HG03378 (cell line): ENCODE data around the gene TAF3.
"Not testable (repeated sequence)": the region's sequence is repeated elsewhere in the genome, so short reads cannot be mapped to it uniquely, and the experiment has no call there.

Experiments used
- ATAC-seq: cut with Tn5 transposase; IDR thresholded peaks from one replicate; pipeline ENCODE4 v1.9.1; 2021; ENCODE audit warnings: mild to moderate bottlenecking, moderate library complexity; ENCODE audit not compliant: unreplicated experiment

TAF3 gene

GRCh38 chr10:8026349-8027259 lies 208.3 kb downstream of the TAF3 start:
- ATAC-seq, result no peak

GRCh38 chr10:8031211-8031610 lies 212.9 kb downstream of the TAF3 start:
- ATAC-seq, result not testable (repeated sequence)

- ATAC-seq, result no peak
These were observed 214.3 kb downstream of the TAF3 start for GRCh38 chr10:8032558-8032957.

- no peak for ATAC-seq
These were observed 215.6 kb downstream of the TAF3 start for GRCh38 chr10:8033812-8034465.

- ATAC-seq, result no peak
These were observed 216.2 kb downstream of the TAF3 start for GRCh38 chr10:8034466-8035005.

- no peak for ATAC-seq
These were observed 216.8 kb downstream of the TAF3 start for GRCh38 chr10:8035006-8035640.

GRCh38 chr10:8035641-8036470 lies 217.6 kb downstream of the TAF3 start:
- no peak for ATAC-seq

- no peak for ATAC-seq
These were observed 218.3 kb downstream of the TAF3 start for GRCh38 chr10:8036506-8037198.

- no peak for ATAC-seq
These were observed 219.0 kb downstream of the TAF3 start for GRCh38 chr10:8037199-8037801.

- no peak for ATAC-seq
These were observed 219.9 kb downstream of the TAF3 start for GRCh38 chr10:8037941-8038894.

GRCh38 chr10:8039321-8039881 lies 221.1 kb downstream of the TAF3 start:
- ATAC-seq, result no peak

GRCh38 chr10:8040651-8041050 lies 222.3 kb downstream of the TAF3 start:
- ATAC-seq, result no peak

GRCh38 chr10:8041284-8041991 lies 223.1 kb downstream of the TAF3 start:
- ATAC-seq, result no peak

- no peak for ATAC-seq
These were observed 223.9 kb downstream of the TAF3 start for GRCh38 chr10:8041992-8042720.

- ATAC-seq, result no peak
These were observed 224.6 kb downstream of the TAF3 start for GRCh38 chr10:8042721-8043568.
